ENCODE data around the gene OSBPL5.

The OSBPL5 gene

GRCh38 chr11:3133261-3134217 is 31.6 kb downstream of the OSBPL5 start:
- DNase-seq = no peak

GRCh38 chr11:3132831-3133260 is 32.3 kb downstream of the OSBPL5 start:
- DNase-seq = no peak

GRCh38 chr11:3132271-3132781 is 32.8 kb downstream of the OSBPL5 start:
- DNase-seq = no peak

GRCh38 chr11:3131330-3131941 is 33.7 kb downstream of the OSBPL5 start:
- no peak for DNase-seq

- no peak for DNase-seq
Measured at GRCh38 chr11:3130269-3131071, 34.6 kb downstream of the OSBPL5 start.

- no peak for DNase-seq
Measured at GRCh38 chr11:3129591-3130268, 35.4 kb downstream of the OSBPL5 start.

- no peak for DNase-seq
Measured at GRCh38 chr11:3129181-3129590, 35.9 kb downstream of the OSBPL5 start.

- no peak for DNase-seq
Measured at GRCh38 chr11:3128356-3129180, 36.5 kb downstream of the OSBPL5 start.

GRCh38 chr11:3127706-3128355 is 37.3 kb downstream of the OSBPL5 start:
- DNase-seq = no peak

- no peak for DNase-seq
Measured at GRCh38 chr11:3126901-3127691, 38.0 kb downstream of the OSBPL5 start.

- no peak for DNase-seq
Measured at GRCh38 chr11:3126207-3126865, 38.8 kb downstream of the OSBPL5 start.

- DNase-seq = no peak
Measured at GRCh38 chr11:3124821-3125220, 40.3 kb downstream of the OSBPL5 start.

GRCh38 chr11:3123761-3124733 is 41.1 kb downstream of the OSBPL5 start:
- DNase-seq = no peak

GRCh38 chr11:3123305-3123704 is 41.8 kb downstream of the OSBPL5 start:
- DNase-seq = peak; percentile 44

GRCh38 chr11:3122775-3123201 is 42.3 kb downstream of the OSBPL5 start:
- no peak for DNase-seq

- DNase-seq = no peak
Measured at GRCh38 chr11:3121931-3122774, 43.0 kb downstream of the OSBPL5 start.

GRCh38 chr11:3121416-3121815 is 43.7 kb downstream of the OSBPL5 start:
- DNase-seq = no peak

Data from midbrain (tissue), 1 donor.